ENCODE data around the gene GAPDHS.

GAPDHS gene

DNA sequence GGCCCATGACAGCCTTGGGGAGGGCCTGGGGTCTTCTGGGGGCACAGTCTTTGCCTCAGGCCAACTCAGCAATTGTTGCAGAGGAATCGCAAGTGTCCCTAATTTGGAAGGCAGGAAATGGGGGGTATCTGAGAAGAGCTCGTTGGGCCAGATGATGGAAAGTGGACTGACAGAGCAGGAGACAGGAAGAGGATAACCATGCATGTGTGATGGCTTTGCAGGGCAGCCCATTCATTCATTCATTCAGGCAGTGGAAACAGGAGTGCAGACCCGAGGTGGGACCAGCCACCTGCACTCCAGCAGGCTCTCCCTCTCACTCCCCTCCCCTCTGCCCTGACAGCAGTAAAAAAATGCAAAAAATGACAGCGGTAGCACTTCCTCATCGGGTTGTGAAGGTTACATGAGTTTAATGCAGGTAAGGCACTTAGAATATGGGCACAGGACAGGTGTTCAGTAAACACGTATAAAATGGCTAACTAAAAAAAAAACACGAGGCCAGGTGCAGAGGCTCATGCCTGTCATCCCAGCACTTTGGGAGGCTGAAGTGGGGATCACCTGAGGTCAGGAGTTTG lies 7.2 kb downstream of the GAPDHS start:
- no peak for DNase-seq (ENCODE audit: low spot score)

- no peak for DNase-seq (ENCODE audit: low spot score)
Measured at GRCh38 chr19:35542209-35542608, 9.0 kb downstream of the GAPDHS start.

DNA sequence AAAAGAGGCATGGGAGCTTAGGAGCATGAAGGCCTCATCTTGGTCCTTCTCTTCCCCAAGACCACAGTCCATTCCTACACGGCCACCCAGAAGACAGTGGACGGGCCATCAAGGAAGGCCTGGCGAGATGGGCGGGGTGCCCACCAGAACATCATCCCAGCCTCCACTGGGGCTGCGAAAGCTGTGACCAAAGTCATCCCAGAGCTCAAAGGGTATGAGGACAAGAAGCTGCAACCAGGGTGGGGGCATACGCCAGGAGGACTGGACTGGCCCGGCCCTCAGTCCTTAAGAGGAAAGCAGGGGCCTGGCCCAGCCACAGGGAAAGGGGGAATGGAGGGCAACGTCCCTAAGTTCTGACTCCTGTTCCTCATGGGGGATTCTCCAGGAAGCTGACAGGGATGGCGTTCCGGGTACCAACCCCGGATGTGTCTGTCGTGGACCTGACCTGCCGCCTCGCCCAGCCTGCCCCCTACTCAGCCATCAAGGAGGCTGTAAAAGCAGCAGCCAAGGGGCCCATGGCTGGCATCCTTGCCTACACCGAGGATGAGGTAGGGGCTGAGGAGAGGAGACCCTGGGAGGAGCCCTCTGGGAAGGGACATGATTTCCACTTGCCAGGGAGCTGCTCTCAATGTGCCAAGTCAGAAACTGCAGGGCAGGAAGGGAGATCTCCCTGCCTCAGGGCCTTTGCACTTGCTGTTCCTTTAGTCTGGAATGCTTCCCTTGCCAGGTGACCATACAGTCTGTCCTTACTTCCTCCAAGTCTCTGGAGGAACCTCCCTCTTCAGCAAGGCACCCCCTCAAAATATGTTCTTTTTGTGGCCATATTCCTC lies 10.2 kb downstream of the GAPDHS start:
- DNase-seq (ENCODE audit: low spot score) = no peak

DNA sequence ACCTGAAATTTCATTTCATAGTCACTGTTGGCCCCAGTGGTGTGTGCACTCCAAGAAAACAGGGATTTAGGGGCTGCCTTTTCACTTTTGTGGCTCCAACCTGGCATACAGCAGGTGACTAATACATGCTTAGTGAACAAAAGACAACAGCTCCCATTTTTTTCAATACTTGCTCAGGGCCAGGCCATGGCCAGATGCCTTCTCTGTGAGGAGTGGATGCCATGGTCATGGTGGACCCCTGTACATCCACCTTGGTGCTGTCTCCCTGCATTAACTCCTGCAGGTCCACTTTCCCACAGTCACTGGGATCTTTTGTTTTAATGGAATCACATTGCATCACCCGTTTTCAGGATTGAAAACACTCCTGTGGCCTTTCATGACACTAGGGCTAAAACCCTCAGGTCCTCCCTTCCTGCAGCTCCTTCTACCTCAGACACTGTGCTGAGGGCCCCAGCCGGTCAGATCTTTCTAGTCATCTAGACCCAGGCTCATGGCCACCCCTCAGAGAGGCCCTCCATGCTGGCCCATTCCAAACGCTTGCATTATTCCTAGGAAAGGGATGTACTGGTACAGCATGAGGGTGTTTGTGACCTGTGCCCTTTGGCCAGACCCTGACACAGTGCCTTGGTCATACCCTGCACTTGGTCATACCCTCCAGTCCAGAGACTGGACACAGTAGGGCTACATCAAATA lies 11.0 kb downstream of the GAPDHS start:
- DNase-seq (ENCODE audit: low spot score) = no peak

GRCh38 chr19:35545001-35545854 lies 12.0 kb downstream of the GAPDHS start, which contains the start of gene TMEM147:
TMEM147 (plus strand) TSS chr19:35545626; CDS start chr19:35545740, 114 bp downstream.
- peak; percentile 84 for DNase-seq (ENCODE audit: low spot score)

DNA sequence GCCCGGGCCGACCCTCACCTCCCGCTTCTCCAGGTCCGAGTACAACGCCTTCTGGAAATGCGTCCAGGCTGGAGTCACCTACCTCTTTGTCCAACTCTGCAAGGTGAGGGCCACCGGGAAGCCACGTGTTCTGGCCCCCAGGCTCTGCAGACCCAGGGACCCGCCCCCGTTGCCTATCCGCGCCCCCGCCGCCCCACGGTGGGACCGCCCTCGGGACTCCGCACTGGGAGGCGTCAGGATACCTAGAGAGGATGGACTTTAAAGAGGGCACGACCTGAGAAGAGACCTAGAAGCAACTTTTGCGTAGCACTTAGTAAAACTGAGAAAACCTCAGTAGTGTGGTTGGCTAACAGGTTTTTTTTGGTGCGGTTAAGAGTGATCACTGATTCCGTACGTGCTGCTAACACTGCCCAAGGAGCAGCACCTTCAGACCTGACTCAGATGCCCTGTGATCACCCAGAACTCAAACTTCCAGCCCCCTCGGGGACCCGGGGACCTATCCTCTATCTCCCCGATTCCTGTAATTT lies 12.7 kb downstream of the GAPDHS start:
- DNase-seq (ENCODE audit: low spot score) = no peak

GRCh38 chr19:35546532-35546931 lies 13.3 kb downstream of the GAPDHS start:
- no peak for DNase-seq (ENCODE audit: low spot score)

- peak; percentile 88 for DNase-seq (ENCODE audit: low spot score)
Measured at GRCh38 chr19:35549174-35549788, 16.0 kb downstream of the GAPDHS start.

GRCh38 chr19:35549879-35550523 lies 16.7 kb downstream of the GAPDHS start:
- DNase-seq (ENCODE audit: low spot score) = no peak

- DNase-seq (ENCODE audit: low spot score) = no peak
Measured at GRCh38 chr19:35551091-35551810, 18.0 kb downstream of the GAPDHS start.

- no peak for DNase-seq (ENCODE audit: low spot score)
Measured at GRCh38 chr19:35552534-35553384, 19.5 kb downstream of the GAPDHS start.

DNA sequence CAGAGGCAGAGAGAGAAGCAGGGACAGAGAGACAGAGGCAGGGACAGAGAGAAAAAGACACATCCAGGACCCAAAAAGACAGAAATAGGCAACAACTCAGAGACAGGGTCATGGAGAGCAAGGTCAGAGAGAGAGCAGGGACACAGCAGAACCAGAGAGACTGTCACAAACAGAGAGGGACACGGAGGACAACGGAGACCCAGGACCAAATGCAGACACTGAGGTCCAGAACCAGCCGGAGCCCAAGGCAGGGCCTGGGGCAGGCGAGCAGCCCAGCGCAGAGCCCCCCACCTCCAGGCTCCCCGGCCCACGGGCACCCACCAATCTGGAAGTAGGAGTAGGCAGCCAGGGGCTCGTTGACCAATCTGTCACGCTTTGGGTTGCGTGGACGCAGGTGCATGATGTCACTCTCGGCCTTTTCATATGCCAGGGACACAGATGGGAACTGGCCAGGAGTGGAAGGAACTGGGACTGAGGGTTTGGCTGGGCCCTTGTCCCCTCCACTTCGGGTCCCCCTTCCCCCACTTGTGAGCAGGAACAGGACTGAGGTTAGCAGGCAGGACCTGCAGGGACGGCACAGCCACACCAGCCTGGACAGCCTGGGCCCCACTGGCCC lies 20.2 kb downstream of the GAPDHS start:
- peak; percentile 66 for DNase-seq (ENCODE audit: low spot score)

DNA sequence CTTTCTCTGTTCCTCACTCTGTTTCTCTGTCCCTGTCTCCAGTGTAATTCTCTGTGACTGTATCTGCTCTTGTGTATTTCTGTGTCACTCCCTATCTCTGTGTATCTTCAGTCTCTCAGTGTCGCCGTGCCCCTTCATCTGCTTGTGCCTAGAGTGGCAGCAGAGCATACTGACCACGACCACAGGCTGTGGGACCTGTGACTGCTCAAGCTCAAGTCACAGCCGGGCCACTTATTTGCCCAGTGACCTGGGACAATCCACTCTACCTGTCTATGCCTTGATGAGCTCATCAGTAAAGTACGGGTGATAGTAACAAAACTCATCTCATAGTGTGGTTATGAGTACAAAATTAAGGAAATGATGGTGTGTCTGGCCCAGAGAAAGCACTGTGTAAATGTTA lies 20.8 kb downstream of the GAPDHS start:
- no peak for DNase-seq (ENCODE audit: low spot score)

DNA sequence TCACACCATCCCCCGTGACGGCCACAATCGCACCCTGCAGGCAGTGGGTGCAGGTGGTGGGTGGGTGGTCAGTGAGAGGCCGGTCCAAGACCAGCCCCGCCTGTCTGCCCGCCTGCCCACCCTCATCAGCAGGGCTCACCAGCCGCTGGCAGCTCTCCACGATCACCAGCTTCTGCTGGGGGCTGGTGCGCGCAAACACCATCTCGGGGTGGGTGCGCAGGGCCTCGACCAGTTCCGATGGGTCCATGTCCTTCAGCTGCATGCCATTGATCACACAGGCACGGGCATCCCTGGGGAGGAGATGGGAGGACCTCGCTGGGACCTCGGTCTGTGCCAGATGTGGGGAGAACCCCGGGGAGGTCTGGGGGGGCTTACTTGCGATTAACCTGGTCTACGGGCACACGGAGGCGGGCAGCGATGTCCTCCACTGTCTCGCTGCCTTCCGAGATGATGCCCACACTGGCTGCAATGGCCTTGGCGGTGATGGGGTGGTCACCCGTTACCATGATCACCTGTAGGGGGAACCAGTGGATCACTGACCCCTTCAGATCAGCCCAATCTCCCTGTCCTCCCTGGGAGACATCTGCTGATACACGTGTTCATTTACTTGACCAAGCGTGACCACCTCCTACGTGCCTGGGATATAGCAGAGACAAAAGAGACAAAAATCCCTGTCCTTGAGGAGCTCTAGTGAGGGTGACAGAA lies 22.2 kb downstream of the GAPDHS start:
- DNase-seq (ENCODE audit: low spot score) = peak; percentile 39

GRCh38 chr19:35556025-35556590 lies 22.9 kb downstream of the GAPDHS start:
- no peak for DNase-seq (ENCODE audit: low spot score)

DNA sequence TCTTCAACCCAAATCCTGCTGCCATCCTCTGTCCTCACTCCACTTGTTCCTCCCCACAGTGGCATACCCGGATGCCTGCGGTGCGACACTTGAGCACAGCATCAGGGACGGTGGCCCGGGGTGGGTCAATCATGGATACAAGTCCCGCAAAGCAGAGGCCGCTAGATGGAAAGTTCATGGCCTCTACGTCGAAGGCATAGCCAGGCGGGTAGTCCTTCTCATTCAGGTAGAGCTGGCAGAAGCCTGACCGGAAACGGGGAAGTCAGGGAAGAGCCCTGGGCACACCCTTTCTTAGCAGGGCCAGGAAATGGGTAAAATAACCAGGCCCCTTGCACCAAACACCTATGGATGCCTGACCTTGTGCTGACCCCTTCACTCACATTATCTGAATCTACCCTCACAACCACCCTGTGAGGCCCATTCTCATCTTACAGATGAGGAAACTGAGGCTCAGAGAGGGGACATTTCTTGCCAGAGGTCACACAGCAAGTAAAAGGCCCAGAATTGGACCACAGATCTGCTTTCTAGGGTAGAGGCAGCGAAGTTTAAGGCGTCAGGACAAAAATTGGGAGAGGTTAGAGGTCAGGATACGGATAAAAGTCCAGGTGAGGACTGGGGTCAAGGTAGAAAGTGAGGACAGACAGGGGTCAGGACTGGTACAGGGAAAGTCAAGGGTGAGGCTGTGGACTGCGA lies 23.7 kb downstream of the GAPDHS start:
- no peak for DNase-seq (ENCODE audit: low spot score)
